GM23338 (cell line): ENCODE data around the gene FCHO2. TPM values are rescaled to one million over a fixed set of nuclear protein-coding genes. Genes with fewer than 3 reads are reported as not detected.

Experiments
- ATAC-seq: fragments of 200-7000 bp; cut with Tn5 transposase; 3 replicates; pipeline ENCODE4 v1.9.1; 2020
- DNase-seq: peaks from one replicate; pipeline ENCODE4 v3.0.0-alpha.2; 2015; ENCODE audit warnings: low spot score
- H2AFZ ChIP-seq: fragments of 200-600 bp; sonication (generic); 2 replicates; pipeline ENCODE4 v1.8.0; 2016; ENCODE audit warnings: antibody characterized with exemption, mild to moderate bottlenecking, moderate library complexity
- H3F3A ChIP-seq: fragments of 200-600 bp; sonication (generic); replicated peaks from 2 replicates; pipeline ENCODE4 v1.8.0; 2017; ENCODE audit warnings: antibody characterized with exemption, mixed run types, low read depth
- H3K27ac ChIP-seq: fragments of 200-600 bp; sonication (generic); 2 replicates; pipeline ENCODE4 v1.6.1; 2016; ENCODE audit warnings: low read depth
- H3K27me3 ChIP-seq: fragments of 200-600 bp; sonication (generic); 2 replicates; pipeline ENCODE4 v1.8.0; 2016; ENCODE audit warnings: mild to moderate bottlenecking, mixed run types, moderate library complexity; ENCODE audit not compliant: insufficient read depth
- H3K36me3 ChIP-seq: fragments of 200-600 bp; sonication (generic); 2 replicates; pipeline ENCODE4 v1.8.0; 2016; ENCODE audit warnings: mild to moderate bottlenecking; ENCODE audit not compliant: insufficient read depth
- H3K4me1 ChIP-seq: fragments of 200-600 bp; sonication (generic); 2 replicates; pipeline ENCODE4 v1.8.0; 2016; ENCODE audit warnings: mild to moderate bottlenecking, moderate library complexity; ENCODE audit not compliant: insufficient read depth
- H3K4me2 ChIP-seq: fragments of 200-600 bp; sonication (generic); 2 replicates; pipeline ENCODE4 v1.7.1; 2017; ENCODE audit warnings: mixed run types
- H3K4me3 ChIP-seq: fragments of 200-600 bp; sonication (generic); 2 replicates; pipeline ENCODE4 v1.6.1; 2016; ENCODE audit warnings: mixed run types
- H3K79me2 ChIP-seq: fragments of 200-600 bp; sonication (generic); replicated peaks from 2 replicates; pipeline ENCODE4 v1.8.0; 2017; ENCODE audit warnings: mild to moderate bottlenecking; ENCODE audit not compliant: insufficient read depth
- H3K9me2 ChIP-seq: fragments of 200-600 bp; sonication (generic); 2 replicates; pipeline ENCODE4 v1.8.0; 2017; ENCODE audit not compliant: insufficient read depth
- H4K20me1 ChIP-seq: fragments of 200-600 bp; sonication (generic); replicated peaks from 2 replicates; pipeline ENCODE4 v1.8.0; 2017; ENCODE audit warnings: mild to moderate bottlenecking; ENCODE audit not compliant: insufficient read depth
- H3K27ac Mint-ChIP-seq: 2 replicates; pipeline ENCODE4 v1.8.0; 2020; ENCODE audit warnings: inconsistent platforms, mild to moderate bottlenecking, moderate library complexity, mixed read lengths
- H3K27me3 Mint-ChIP-seq: 3 replicates; pipeline ENCODE4 v1.8.0; 2022; ENCODE audit warnings: low read depth, mild to moderate bottlenecking, moderate library complexity, mixed read lengths, inconsistent platforms; ENCODE audit not compliant: insufficient read depth, poor library complexity
- H3K36me3 Mint-ChIP-seq: 3 replicates; pipeline ENCODE4 v1.8.0; 2021; ENCODE audit warnings: low read depth, mild to moderate bottlenecking, inconsistent platforms, moderate library complexity, mixed read lengths
- H3K4me1 Mint-ChIP-seq: 3 replicates; pipeline ENCODE4 v1.8.0; 2020; ENCODE audit warnings: mild to moderate bottlenecking, inconsistent platforms, mixed read lengths
- H3K4me3 Mint-ChIP-seq: 3 replicates; pipeline ENCODE4 v1.8.0; 2021; ENCODE audit warnings: moderate library complexity, mild to moderate bottlenecking, inconsistent platforms, mixed read lengths
- H3K9me3 Mint-ChIP-seq: 3 replicates; pipeline ENCODE4 v1.8.0; 2020; ENCODE audit warnings: moderate library complexity, mild to moderate bottlenecking, inconsistent platforms, mixed read lengths
- CREB1 ChIP-seq: fragments of 250-450 bp; sonication (Bioruptor Pico); IDR thresholded peaks from 2 replicates; pipeline ENCODE4 v1.5.0; 2020; ENCODE audit warnings: low read depth, mild to moderate bottlenecking, moderate library complexity
- EZH2phosphoT487 ChIP-seq: fragments of 200-600 bp; sonication (generic); IDR thresholded peaks from one replicate; pipeline ENCODE4 v1.8.1; 2018; ENCODE audit warnings: antibody characterized with exemption; ENCODE audit not compliant: unreplicated experiment
- JUNB ChIP-seq: IDR thresholded peaks from one replicate; pipeline ENCODE4 v1.6.1; 2016; ENCODE audit warnings: antibody characterized with exemption; ENCODE audit not compliant: unreplicated experiment
- NANOG ChIP-seq: IDR thresholded peaks from 2 replicates; pipeline ENCODE4 v1.6.1; 2016; ENCODE audit warnings: antibody characterized with exemption, borderline replicate concordance
- POLR2AphosphoS5 ChIP-seq: IDR thresholded peaks from 2 replicates; pipeline ENCODE4 v1.6.1; 2016; ENCODE audit warnings: antibody characterized with exemption, low read depth
- REST ChIP-seq: IDR thresholded peaks from one replicate; pipeline ENCODE4 v1.6.1; 2018; ENCODE audit warnings: antibody characterized with exemption; ENCODE audit not compliant: unreplicated experiment
- ZNF114 ChIP-seq: fragments of 250-450 bp; sonication (Bioruptor Pico); IDR thresholded peaks from 2 replicates; pipeline ENCODE4 v1.5.0; 2020; ENCODE audit warnings: mild to moderate bottlenecking, moderate library complexity
- ZNF462 ChIP-seq: fragments of 250-450 bp; sonication (Bioruptor Pico); IDR thresholded peaks from 2 replicates; pipeline ENCODE4 v1.5.0; 2020; ENCODE audit warnings: mild to moderate bottlenecking, moderate library complexity
- polyA plus RNA-seq: library from polyadenylated mRNA; unstranded; fragments of >200 nt; fragmentation: Nextera tagmentation; extraction: Ambion mirVana; gene quantifications from 2 replicates; pipeline ENCODE4 v1.2.1, GENCODE V29; 2016
- total RNA-seq: library from RNA; depleted of rRNA; stranded (reverse); fragments of >200 nt; shearing (Covaris generic); gene quantifications from 2 replicates; pipeline ENCODE4 v1.2.3, GENCODE V29; 2014

The FCHO2 gene
- total and polyA plus RNA-seq, 2 experiments from 2014 or later = 8.4 to 10.1 TPM

GRCh38 chr5:73122875-73123810, 167.3 kb downstream of the FCHO2 start (continued):
- no peak for TF ChIP-seq ZNF462 (CRISPR knock-in tag)
- TF ChIP-seq ZNF114 (CRISPR knock-in tag) = no peak
- TF ChIP-seq NANOG = no peak
- TF ChIP-seq POLR2AphosphoS5 = no peak

GRCh38 chr5:73125289-73125688, 169.4 kb downstream of the FCHO2 start:
- no peak for DNase-seq
- Histone ChIP-seq H3K4me1 (peaks cover 9% of the 10 kb centered on the region; the same call in 1 of the 2 replicates), H3K4me3 (no peak overlapping the region), H3K27me3 (peaks cover 27% of the 10 kb centered on the region), H3K36me3 (no peaks in the 10 kb centered on the region), H3F3A (no peaks in the 10 kb centered on the region), H3K9me2 (no peaks in the 10 kb centered on the region), H3K79me2 (no peaks in the 10 kb centered on the region), H2AFZ (no peak overlapping the region), H3K27ac (no peak overlapping the region), H4K20me1 (no peaks in the 10 kb centered on the region), H3K4me2 (no peak overlapping the region)
- no peak for TF ChIP-seq EZH2phosphoT487
- TF ChIP-seq CREB1 (CRISPR knock-in tag) = no peak
- TF ChIP-seq REST = no peak
- no peak for TF ChIP-seq JUNB
- no peak for TF ChIP-seq POLR2AphosphoS5
- H3K36me3 Mint-ChIP-seq = peaks cover 3% of the 10 kb centered on the region; the same call in 2 of the 3 replicates
- ATAC-seq = no peak
- peaks cover 23% of the 10 kb centered on the region for H3K27me3 Mint-ChIP-seq
- peaks cover 32% of the 10 kb centered on the region for H3K4me1 Mint-ChIP-seq
- H3K9me3 Mint-ChIP-seq = no peaks in the 10 kb centered on the region; the same call in 2 of the 3 replicates
- H3K27ac Mint-ChIP-seq = no peak overlapping the region
- no peak overlapping the region for H3K4me3 Mint-ChIP-seq
